Activated naive CD8-positive, alpha-beta T cell (primary cell): ENCODE results near the gene STK32B.
"Not testable (repeated sequence)": the region's sequence is repeated elsewhere in the genome, so short reads cannot be mapped to it uniquely, and the experiment has no call there.

Experiments used
- H3K27ac Mint-ChIP-seq: one replicate; pipeline ENCODE4 v1.8.0; 2021; ENCODE audit warnings: mixed read lengths
- H3K27me3 Mint-ChIP-seq: one replicate; pipeline ENCODE4 v1.8.0; 2021; ENCODE audit warnings: mixed read lengths
- H3K36me3 Mint-ChIP-seq: one replicate; pipeline ENCODE4 v1.8.0; 2021; ENCODE audit warnings: mixed read lengths
- H3K4me1 Mint-ChIP-seq: one replicate; pipeline ENCODE4 v1.8.0; 2021; ENCODE audit warnings: low read depth, mixed read lengths
- H3K4me3 Mint-ChIP-seq: one replicate; pipeline ENCODE4 v1.8.0; 2021; ENCODE audit warnings: mild to moderate bottlenecking, mixed read lengths
- H3K9me3 Mint-ChIP-seq: one replicate; pipeline ENCODE4 v1.8.0; 2021; ENCODE audit warnings: low read depth, mixed read lengths

The STK32B gene

DNA sequence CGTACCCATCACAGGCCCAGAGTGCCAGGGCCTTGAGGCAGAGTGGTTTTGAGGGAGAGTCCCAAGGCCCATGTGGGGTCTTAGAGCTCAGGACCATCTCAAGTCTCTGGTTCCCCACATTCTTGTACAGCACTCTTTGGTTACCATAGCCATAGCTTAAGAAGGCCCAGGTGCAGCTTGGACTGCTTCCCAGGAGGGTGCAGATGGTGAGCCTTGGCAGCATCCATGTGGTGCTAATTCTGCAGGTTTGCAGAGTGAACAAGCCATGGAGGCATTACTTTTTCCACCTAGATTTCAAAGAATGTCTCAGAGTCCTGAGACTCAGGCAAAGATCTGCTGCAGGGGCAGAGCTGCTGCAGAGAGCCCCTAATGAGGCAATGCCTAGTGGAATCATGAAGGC lies 171.7 kb downstream of the STK32B start:
- Mint-ChIP-seq H3K36me3 (no peaks in the 10 kb centered on the region), H3K27me3 (no peaks in the 10 kb centered on the region), H3K4me1 (no peaks in the 10 kb centered on the region), H3K27ac (no peak overlapping the region), H3K9me3 (peaks cover 10% of the 10 kb centered on the region), H3K4me3 (no peak overlapping the region)

DNA sequence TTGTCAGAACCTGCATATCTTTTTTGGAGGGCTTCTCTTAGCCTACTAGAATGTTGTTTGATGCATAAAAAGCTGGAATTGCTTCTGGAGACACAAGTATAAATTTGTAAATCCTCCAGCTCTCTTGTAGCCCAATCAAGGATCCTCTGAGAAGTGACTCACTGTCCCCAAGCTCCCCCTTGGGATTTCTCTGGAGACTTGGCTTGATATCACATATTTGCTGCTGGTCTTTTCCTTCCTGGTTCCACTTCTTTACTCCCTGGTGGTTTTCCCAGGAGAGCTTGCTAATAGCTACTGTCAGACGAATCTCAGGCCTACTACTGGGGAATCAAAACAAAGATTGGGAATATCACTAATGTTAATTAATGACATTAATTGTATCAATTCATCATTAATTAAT lies 173.1 kb downstream of the STK32B start:
- Mint-ChIP-seq H3K36me3 (no peaks in the 10 kb centered on the region), H3K27me3 (no peaks in the 10 kb centered on the region), H3K4me3 (no peak overlapping the region), H3K9me3 (peaks cover 10% of the 10 kb centered on the region), H3K27ac (no peak overlapping the region), H3K4me1 (no peaks in the 10 kb centered on the region)

DNA sequence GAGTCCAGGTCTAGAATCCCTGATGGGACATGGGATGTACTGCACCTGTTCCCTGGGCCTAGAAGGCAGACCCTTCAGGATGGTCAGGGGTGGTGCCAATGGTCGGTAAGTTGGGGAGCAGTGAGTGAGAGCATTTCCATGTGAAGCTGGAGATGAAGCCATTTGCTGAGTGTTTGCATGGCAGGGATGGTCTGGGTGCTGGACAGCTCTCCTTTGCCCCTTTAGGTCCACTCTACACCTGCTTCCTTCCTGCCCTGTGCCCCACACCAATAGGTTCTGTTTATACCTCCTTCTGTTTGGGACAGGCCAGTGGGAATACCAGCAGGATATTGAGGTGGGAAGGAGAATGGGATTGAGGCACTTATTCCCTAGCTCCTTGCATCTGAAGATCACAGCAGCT lies 181.3 kb downstream of the STK32B start:
- no peak overlapping the region for H3K27ac Mint-ChIP-seq
- H3K9me3 Mint-ChIP-seq, result no peaks in the 10 kb centered on the region
- no peaks in the 10 kb centered on the region for H3K4me1 Mint-ChIP-seq
- no peaks in the 10 kb centered on the region for H3K36me3 Mint-ChIP-seq
- H3K4me3 Mint-ChIP-seq, result no peak overlapping the region
- peaks cover 1% of the 10 kb centered on the region for H3K27me3 Mint-ChIP-seq

DNA sequence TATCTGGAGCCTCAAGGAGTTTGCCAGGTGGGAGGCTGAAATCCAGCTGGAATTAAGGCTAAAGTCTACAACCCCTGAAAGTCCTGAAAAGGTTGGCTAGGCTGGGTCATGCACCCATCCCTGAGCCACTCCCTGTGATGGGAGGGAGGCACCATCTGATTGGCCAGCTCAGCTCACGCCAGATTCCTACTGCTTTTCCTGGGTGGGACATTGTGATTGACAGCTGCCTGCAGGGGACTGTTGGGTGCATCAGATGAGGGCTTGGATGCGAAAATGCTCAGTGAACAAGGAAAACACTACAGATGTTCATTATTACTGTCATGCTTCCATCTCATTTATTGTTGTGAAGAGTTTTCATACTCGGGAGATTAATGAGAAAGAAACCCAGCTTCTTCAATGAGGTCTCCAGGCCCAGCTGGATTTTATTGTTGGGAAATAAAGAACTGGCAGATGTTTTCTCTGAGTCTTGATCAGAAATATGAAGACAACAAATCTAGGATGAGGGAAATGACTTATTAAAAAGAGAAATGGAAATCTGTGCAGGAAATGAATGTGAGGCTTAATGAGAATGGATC lies 185.9 kb downstream of the STK32B start:
- Mint-ChIP-seq H3K4me3 (no peak overlapping the region), H3K4me1 (no peaks in the 10 kb centered on the region), H3K36me3 (no peaks in the 10 kb centered on the region), H3K9me3 (peaks cover 3% of the 10 kb centered on the region), H3K27ac (no peak overlapping the region), H3K27me3 (no peaks in the 10 kb centered on the region)

DNA sequence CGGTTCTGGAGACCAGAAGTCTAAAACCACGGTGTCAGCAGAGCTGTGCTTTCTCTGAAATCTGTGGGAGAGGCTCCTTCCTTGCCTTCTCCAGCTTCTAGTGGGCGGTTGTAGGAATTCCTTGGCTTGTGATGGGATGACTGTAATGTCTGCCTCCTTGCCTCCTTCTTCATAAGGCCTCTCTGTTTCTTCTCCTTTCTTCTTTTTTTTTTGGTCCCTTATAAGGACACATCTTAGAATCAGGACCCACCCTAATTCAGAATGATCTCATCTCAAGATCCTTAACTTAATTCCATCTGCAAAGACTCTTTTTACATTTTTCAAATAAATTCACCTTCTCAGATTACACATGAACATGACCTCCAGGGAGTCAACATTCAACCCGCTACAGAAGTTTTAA lies 186.9 kb downstream of the STK32B start:
- Mint-ChIP-seq H3K27me3 (no peaks in the 10 kb centered on the region), H3K36me3 (no peaks in the 10 kb centered on the region), H3K9me3 (peaks cover 3% of the 10 kb centered on the region), H3K4me3 (no peak overlapping the region), H3K4me1 (no peaks in the 10 kb centered on the region), H3K27ac (no peak overlapping the region)

DNA sequence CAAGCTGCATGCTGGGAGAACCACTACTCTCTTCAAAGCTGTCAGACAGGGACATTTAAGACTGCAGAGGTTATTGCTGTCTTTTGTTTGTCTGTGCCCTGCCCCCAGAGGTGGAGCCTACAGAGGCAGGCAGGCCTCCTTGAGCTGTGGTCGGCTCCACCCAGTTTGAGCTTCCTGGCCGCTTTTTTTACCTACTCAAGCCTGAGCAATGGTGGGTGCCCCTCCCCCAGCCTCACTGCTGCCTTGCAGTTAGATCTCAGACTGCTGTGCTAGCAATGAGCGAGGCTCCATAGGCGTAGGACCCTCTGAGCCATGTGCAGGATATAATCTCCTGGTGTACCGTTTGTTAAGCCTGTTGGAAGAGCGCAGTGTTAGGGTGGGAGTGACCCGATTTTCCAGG lies 195.8 kb downstream of the STK32B start:
- H3K4me1 Mint-ChIP-seq, result peaks cover 13% of the 10 kb centered on the region
- H3K9me3 Mint-ChIP-seq, H3K27me3 Mint-ChIP-seq, H3K36me3 Mint-ChIP-seq, H3K4me3 Mint-ChIP-seq, H3K27ac Mint-ChIP-seq: not testable (repeated sequence)

DNA sequence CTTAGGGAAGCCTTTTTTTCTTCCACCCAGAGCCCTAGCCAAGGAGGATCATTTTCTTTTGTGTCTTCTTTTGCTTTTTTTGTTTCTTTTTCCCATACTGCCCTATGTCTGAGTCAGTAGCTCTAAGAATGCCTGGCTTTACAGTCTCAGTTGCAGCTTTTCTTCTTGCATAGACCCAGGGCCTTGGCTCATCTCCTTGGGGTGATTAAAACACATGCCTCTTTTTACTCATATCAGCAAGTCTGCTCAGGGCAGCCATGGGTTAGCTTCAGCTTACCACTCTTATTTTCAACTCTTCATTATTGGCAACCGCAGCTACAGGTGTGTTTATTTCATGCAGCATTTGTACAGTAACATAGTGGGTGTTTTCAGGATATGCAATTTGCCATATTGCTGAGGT lies 196.5 kb downstream of the STK32B start:
- Mint-ChIP-seq H3K27me3 (peaks cover 4% of the 10 kb centered on the region), H3K36me3 (peaks cover 2% of the 10 kb centered on the region), H3K4me1 (peaks cover 13% of the 10 kb centered on the region), H3K27ac (no peak overlapping the region), H3K4me3 (no peak overlapping the region), H3K9me3 (no peaks in the 10 kb centered on the region)

DNA sequence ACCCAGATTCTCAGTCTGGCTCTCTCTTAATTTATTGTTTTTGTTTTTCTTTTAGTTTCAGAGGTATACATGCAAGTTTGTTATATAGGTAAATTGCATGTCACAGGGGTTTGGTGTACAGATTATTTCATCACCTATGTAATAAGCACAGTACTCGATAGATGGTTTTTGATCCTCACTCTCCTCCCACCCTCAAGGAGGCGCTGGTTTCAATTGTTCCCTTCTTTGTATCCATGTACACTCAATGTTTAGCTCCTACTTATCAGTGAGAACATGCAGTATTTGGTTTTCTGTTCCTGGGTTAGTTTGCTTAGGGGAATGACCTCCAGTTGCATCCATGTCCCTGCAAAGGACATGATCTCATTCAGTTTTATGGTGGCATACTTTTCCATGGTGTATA lies 198.4 kb downstream of the STK32B start:
- no peaks in the 10 kb centered on the region for H3K9me3 Mint-ChIP-seq
- H3K27ac Mint-ChIP-seq, result no peak overlapping the region
- peaks cover 13% of the 10 kb centered on the region for H3K4me1 Mint-ChIP-seq
- no peak overlapping the region for H3K4me3 Mint-ChIP-seq
- peaks cover 2% of the 10 kb centered on the region for H3K36me3 Mint-ChIP-seq
- peaks cover 4% of the 10 kb centered on the region for H3K27me3 Mint-ChIP-seq

DNA sequence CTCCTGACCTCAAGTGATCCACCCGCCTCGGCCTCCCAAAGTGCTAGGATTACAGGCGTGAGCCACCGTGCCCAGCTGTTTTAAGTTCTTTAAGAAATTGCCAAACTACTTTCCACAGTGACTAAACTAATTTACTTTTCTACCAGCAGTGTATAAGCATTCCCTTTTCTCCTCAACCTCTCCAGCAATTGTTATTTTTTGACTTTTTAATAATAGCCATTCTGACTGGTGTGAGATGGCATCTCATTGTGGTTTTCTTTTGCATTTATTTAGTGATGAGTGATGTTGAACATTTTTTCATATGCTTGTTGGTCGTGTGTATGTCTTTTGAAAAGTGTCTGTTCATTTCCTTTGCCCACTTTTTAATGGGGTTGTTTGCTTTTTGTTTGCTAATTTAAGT lies 199.3 kb downstream of the STK32B start:
- not testable (repeated sequence) for H3K36me3 Mint-ChIP-seq, H3K27me3 Mint-ChIP-seq, H3K9me3 Mint-ChIP-seq, H3K4me3 Mint-ChIP-seq, H3K27ac Mint-ChIP-seq
- H3K4me1 Mint-ChIP-seq, result peaks cover 13% of the 10 kb centered on the region

DNA sequence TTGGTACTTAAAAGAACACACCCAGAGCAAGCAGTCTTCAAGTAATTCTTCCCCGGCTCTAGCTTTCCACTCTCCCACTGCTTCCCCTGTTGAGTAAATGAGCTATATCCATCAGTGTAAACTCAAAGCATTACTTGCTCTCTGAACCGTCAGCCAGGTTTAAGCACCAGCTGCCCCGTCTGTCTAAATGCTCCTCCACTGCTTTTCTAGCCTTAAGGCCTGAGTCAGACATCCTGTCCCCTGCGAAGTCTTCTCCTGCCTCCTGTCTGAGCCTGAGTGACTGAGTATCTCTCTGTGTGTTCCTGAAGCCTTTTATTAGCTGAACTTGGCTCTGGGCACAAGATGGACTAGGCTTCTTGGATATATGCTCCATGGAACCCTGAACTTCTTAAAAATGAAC lies 205.1 kb downstream of the STK32B start:
- H3K27me3 Mint-ChIP-seq, result peaks cover 1% of the 10 kb centered on the region
- no peak overlapping the region for H3K4me3 Mint-ChIP-seq
- H3K36me3 Mint-ChIP-seq, result no peaks in the 10 kb centered on the region
- no peaks in the 10 kb centered on the region for H3K4me1 Mint-ChIP-seq
- H3K27ac Mint-ChIP-seq, result no peak overlapping the region
- no peaks in the 10 kb centered on the region for H3K9me3 Mint-ChIP-seq

DNA sequence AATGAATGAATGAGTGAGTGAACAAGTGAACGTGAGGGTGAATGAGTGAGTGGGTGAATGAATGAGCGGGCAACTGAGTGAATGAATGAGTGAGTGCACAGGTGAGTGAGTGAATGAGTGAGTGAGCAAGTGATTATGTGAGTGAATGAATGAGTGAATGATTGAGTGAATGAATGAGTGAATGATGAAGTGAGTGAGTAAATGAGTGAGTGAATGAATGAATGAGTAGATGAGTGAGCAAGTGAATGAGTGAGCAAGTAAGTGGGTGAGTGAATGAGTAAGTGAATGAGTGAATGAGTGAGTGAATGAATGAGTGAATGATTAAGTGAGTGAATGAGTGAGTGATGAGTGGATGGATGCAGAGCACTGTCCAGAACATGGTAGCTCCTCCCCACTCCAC lies 205.8 kb downstream of the STK32B start:
- H3K4me1 Mint-ChIP-seq, result no peaks in the 10 kb centered on the region
- H3K27me3 Mint-ChIP-seq, result peaks cover 1% of the 10 kb centered on the region
- H3K9me3 Mint-ChIP-seq, result no peaks in the 10 kb centered on the region
- no peak overlapping the region for H3K4me3 Mint-ChIP-seq
- no peak overlapping the region for H3K27ac Mint-ChIP-seq
- H3K36me3 Mint-ChIP-seq, result no peaks in the 10 kb centered on the region

DNA sequence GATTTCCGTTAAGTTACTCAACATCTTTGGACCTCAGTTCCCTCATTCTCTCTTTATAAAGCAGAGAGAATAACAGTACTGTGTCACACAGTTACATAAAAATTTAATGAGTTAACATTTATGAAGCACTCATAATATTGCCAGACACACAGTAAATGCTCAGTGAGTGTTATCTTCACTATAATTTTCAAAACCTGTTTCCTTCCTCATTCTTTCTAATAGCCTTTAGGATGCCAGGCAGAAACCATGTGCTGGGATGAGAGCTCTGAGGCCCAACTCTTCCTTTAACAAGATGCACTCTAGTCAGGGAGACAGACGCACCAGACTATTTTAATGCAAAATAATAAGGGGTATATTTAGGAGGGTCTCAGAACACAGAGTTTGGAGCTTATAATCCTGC lies 208.2 kb downstream of the STK32B start:
- Mint-ChIP-seq H3K36me3 (no peaks in the 10 kb centered on the region), H3K9me3 (no peaks in the 10 kb centered on the region), H3K4me3 (no peak overlapping the region), H3K27ac (no peak overlapping the region), H3K27me3 (no peaks in the 10 kb centered on the region), H3K4me1 (no peaks in the 10 kb centered on the region)

DNA sequence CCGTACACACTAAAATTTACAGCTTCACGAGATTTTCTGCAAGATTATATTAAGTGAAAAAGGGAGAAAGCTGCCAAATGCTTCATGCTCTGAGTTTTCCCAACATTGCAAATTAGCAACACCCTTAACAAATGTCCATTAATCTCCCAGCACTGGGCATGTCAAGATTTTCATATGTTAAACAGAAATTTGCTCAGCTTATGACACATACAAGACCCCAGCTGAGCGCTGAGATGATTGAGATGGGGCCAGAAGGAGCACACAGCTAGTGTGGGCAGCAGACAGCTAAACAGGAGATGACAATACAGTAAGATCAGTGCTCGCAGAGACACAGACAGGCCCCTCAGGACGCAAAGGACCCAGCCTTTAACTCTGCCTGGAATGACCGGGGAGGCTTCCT lies 208.8 kb downstream of the STK32B start:
- no peaks in the 10 kb centered on the region for H3K36me3 Mint-ChIP-seq
- no peak overlapping the region for H3K4me3 Mint-ChIP-seq
- no peaks in the 10 kb centered on the region for H3K27me3 Mint-ChIP-seq
- no peak overlapping the region for H3K27ac Mint-ChIP-seq
- H3K4me1 Mint-ChIP-seq, result no peaks in the 10 kb centered on the region
- H3K9me3 Mint-ChIP-seq, result no peaks in the 10 kb centered on the region

DNA sequence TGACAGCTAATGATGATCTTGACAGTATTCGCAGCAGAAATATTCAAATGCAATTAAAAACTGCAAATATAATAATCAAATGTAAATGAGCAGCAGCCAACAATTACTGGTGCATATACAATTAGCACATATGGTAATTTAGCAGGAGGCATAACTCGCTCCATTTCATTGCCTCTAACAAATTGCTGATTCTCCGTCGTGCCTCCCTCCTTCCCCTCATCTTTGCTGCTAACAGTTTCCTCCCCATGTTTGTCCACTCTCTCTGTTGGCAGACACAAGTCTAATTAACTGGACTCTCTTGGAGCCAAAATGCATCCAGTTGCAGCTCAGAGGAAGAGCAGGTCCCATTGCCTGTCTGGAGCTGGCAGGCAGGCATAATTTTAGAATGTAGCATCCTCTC lies 210.6 kb downstream of the STK32B start:
- Mint-ChIP-seq H3K27me3 (no peaks in the 10 kb centered on the region), H3K9me3 (no peaks in the 10 kb centered on the region), H3K36me3 (no peaks in the 10 kb centered on the region), H3K4me3 (no peak overlapping the region), H3K4me1 (no peaks in the 10 kb centered on the region), H3K27ac (no peak overlapping the region)

DNA sequence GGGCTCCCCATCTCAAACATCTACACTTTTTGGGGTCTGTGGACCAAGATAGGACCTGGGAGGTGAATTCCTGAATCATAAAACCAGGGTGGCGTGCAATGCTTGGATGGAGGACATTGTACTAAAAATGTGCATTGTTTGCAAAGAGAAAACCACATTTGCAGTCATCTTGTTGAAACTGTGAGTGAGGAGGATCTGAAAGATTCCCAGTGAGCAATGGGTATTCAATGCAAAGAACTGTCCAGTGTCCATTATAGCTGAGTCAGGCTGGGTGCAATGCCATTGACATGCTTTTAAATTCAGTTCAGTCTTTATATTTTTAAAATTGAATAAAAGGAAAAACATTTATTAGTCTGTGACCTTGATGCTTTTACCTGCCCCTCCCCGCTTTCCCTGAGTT lies 215.7 kb downstream of the STK32B start:
- no peak overlapping the region for H3K27ac Mint-ChIP-seq
- no peaks in the 10 kb centered on the region for H3K9me3 Mint-ChIP-seq
- H3K36me3 Mint-ChIP-seq, result no peaks in the 10 kb centered on the region
- no peaks in the 10 kb centered on the region for H3K27me3 Mint-ChIP-seq
- no peak overlapping the region for H3K4me3 Mint-ChIP-seq
- H3K4me1 Mint-ChIP-seq, result no peaks in the 10 kb centered on the region

DNA sequence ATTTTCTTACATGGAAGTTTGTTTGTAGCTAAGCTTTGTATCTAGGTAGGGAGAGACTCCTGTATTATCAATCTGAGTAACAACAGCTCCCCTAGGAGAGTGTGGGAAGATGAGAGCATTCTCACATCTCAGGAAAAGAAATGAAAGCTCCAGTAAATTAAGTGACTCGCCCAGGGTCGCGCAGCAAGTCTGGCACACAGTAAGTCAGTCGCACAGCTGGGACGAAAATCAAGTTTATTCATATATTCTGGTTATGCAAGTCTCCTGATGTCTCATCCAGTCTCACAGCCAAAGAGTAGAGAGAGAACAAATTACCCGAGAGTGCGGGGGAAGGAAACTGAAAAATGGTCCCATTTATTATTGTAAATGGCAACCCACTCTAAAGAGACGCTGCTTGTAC lies 216.1 kb downstream of the STK32B start:
- H3K4me3 Mint-ChIP-seq, result no peak overlapping the region
- H3K9me3 Mint-ChIP-seq, result no peaks in the 10 kb centered on the region
- H3K36me3 Mint-ChIP-seq, result no peaks in the 10 kb centered on the region
- no peaks in the 10 kb centered on the region for H3K4me1 Mint-ChIP-seq
- no peak overlapping the region for H3K27ac Mint-ChIP-seq
- no peaks in the 10 kb centered on the region for H3K27me3 Mint-ChIP-seq
